Measurements from ENCODE around the gene NUBP1. TPM values are rescaled to one million over a fixed set of nuclear protein-coding genes. Genes with fewer than 3 reads are reported as not detected.
"Not testable (repeated sequence)": the region's sequence is repeated elsewhere in the genome, so short reads cannot be mapped to it uniquely, and the experiment has no call there.

The NUBP1 gene
- total RNA-seq, 1 donor from 2014 or later = 16.6 TPM

GRCh38 chr16:10738231-10739077 lies 5.2 kb upstream of the NUBP1 start:
- DNase-seq (ENCODE audit: low read depth) (peak; percentile 85), FAIRE-seq (no peak)
- TF ChIP-seq CTCF (IDR thresholded peaks at IDR 0.05; ENCODE audit: insufficient read depth, low read length, severe bottlenecking) = no peak
- Histone ChIP-seq H3K4me3 (ENCODE audit: low read depth, low read length) (no peak overlapping the region), H3K27me3 (ENCODE audit: control insufficient read depth, insufficient read depth, low read length) (no peaks in the 10 kb centered on the region), H3K36me3 (ENCODE audit: control insufficient read depth, insufficient read depth, low read length) (no peaks in the 10 kb centered on the region)

- Histone ChIP-seq H3K27me3 (ENCODE audit: control insufficient read depth, insufficient read depth, low read length) (no peaks in the 10 kb centered on the region), H3K36me3 (ENCODE audit: control insufficient read depth, insufficient read depth, low read length) (no peaks in the 10 kb centered on the region), H3K4me3 (ENCODE audit: low read depth, low read length) (no peak overlapping the region)
- DNase-seq (ENCODE audit: low read depth) (no peak), FAIRE-seq (no peak)
- no peak for TF ChIP-seq CTCF (IDR thresholded peaks at IDR 0.05; ENCODE audit: insufficient read depth, low read length, severe bottlenecking)
Measured at GRCh38 chr16:10740000-10740844, 3.4 kb upstream of the NUBP1 start.

DNA sequence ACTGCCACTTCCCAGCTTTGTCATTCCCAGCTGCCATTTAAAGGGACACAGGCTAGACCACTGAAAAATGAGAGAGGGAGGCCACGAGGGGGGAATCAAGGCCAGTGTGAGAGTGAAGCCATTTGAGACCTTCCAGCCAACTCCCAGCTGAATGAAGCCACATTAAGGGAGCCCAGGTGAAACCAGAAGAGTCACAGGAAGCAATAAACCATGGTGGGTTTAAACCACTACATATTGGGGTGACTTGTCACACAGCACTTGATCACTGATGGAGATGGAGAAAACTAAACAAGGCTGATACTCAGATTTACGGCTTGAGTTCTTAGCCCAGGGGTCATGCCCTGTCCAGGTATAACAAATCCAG lies 2.8 kb upstream of the NUBP1 start:
- DNase-seq (ENCODE audit: low read depth) (no peak), FAIRE-seq (no peak)
- H3K36me3 ChIP-seq (ENCODE audit: control insufficient read depth, insufficient read depth, low read length) = no peaks in the 10 kb centered on the region
- no peaks in the 10 kb centered on the region for H3K27me3 ChIP-seq (ENCODE audit: control insufficient read depth, insufficient read depth, low read length)
- TF ChIP-seq CTCF (IDR thresholded peaks at IDR 0.05; ENCODE audit: insufficient read depth, low read length, severe bottlenecking) = no peak
- H3K4me3 ChIP-seq (ENCODE audit: low read depth, low read length) = no peak overlapping the region

DNA sequence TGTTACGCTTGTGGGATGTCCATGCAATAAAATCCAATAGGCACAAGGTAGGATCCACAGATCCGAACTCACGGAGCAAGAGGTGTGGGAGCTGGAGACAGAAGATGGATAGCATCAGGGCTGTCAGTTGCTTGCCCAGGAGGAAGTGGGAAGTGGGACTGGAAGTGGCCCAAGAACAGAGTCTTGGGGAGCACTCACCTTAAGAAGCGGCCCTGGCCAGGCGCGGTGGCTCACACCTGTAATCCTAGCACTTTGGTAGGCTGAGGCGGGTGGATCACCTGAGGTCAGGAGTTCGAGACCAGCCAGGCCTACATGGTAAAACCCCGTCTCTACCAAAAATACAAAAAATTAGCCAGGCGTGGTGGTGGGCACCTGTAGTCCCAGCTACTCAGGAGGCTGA lies 2.4 kb upstream of the NUBP1 start:
- not testable (repeated sequence) for H3K27me3 ChIP-seq (ENCODE audit: control insufficient read depth, insufficient read depth, low read length); FAIRE-seq; H3K36me3 ChIP-seq (ENCODE audit: control insufficient read depth, insufficient read depth, low read length); DNase-seq (ENCODE audit: low read depth); H3K4me3 ChIP-seq (ENCODE audit: low read depth, low read length)

DNA sequence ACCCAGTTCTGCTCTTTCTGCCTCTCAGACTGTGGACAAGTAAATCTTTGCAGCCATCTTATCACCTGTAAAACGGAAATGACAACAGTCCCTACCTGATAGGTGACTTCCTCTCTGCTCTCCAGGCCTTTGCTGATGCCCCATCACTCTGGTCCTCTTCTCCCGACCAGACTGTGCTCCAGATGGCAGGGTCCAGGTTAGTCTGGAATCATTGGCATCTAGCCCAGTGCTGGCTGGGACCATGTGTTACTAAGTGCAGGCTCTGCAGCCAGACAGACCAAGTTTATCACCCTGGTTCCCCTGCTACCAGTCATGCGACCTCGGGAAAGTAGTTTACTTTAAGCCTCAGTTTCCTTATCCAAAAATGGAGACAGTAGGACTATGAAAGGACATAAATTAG lies 1.8 kb upstream of the NUBP1 start:
- DNase-seq (ENCODE audit: low read depth) = no peak
- no peaks in the 10 kb centered on the region for H3K27me3 ChIP-seq (ENCODE audit: control insufficient read depth, insufficient read depth, low read length)

More for the DNA sequence above, 1.8 kb upstream of the NUBP1 start:
- no peaks in the 10 kb centered on the region for H3K36me3 ChIP-seq (ENCODE audit: control insufficient read depth, insufficient read depth, low read length)
- FAIRE-seq = no peak
- H3K4me3 ChIP-seq (ENCODE audit: low read depth, low read length) = no peak overlapping the region
- no peak for TF ChIP-seq CTCF (IDR thresholded peaks at IDR 0.05; ENCODE audit: insufficient read depth, low read length, severe bottlenecking)

Data from bronchial epithelial cell (primary cell).